ENCODE results near the gene ASPM.

ASPM gene

GRCh38 chr1:197124376-197124775 lies 22.1 kb downstream of the ASPM start:
- Histone ChIP-seq H3K36me3 (ENCODE audit: low read depth) (peaks cover 94% of the 10 kb centered on the region), H3K4me1 (ENCODE audit: insufficient read depth, poor library complexity, severe bottlenecking) (no peaks in the 10 kb centered on the region), H3K9me3 (ENCODE audit: severe bottlenecking) (no peaks in the 10 kb centered on the region), H3K27ac (ENCODE audit: poor library complexity, severe bottlenecking) (no peak overlapping the region), H3K27me3 (ENCODE audit: insufficient read depth, poor library complexity, severe bottlenecking) (no peaks in the 10 kb centered on the region), H3K4me3 (ENCODE audit: severe bottlenecking) (no peak overlapping the region)
- DNase-seq (ENCODE audit: low spot score) (no peak), ATAC-seq (ENCODE audit: low read depth) (no peak)
- TF ChIP-seq, protein P1, sequence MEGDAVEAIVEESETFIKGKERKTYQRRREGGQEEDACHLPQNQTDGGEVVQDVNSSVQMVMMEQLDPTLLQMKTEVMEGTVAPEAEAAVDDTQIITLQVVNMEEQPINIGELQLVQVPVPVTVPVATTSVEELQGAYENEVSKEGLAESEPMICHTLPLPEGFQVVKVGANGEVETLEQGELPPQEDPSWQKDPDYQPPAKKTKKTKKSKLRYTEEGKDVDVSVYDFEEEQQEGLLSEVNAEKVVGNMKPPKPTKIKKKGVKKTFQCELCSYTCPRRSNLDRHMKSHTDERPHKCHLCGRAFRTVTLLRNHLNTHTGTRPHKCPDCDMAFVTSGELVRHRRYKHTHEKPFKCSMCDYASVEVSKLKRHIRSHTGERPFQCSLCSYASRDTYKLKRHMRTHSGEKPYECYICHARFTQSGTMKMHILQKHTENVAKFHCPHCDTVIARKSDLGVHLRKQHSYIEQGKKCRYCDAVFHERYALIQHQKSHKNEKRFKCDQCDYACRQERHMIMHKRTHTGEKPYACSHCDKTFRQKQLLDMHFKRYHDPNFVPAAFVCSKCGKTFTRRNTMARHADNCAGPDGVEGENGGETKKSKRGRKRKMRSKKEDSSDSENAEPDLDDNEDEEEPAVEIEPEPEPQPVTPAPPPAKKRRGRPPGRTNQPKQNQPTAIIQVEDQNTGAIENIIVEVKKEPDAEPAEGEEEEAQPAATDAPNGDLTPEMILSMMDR (IDR thresholded peaks at IDR 0.05; ENCODE audit: poor library complexity, severe bottlenecking) = no peak

DNA sequence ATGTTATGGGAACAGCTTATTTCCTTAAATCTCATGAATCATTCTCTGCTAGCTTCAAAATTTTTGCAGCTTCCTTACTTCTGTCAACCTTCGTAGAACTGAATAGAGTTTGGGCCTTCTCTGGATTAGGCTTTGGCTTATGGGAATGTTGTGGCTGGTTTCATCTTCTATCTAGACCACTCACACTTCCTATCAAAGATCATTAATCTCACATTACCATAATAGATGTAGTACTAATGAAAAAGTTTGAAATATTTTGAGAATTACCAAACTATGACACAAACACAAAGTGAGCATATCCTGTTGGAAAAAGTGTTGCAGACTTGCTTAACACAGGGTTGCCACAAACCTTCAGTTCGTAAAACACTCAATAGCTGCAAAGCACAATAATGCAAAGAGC lies 30.3 kb downstream of the ASPM start:
- Histone ChIP-seq H3K4me3 (ENCODE audit: severe bottlenecking) (no peak overlapping the region), H3K36me3 (ENCODE audit: low read depth) (peaks cover 80% of the 10 kb centered on the region), H3K27me3 (ENCODE audit: insufficient read depth, poor library complexity, severe bottlenecking) (no peaks in the 10 kb centered on the region), H3K9me3 (ENCODE audit: severe bottlenecking) (no peaks in the 10 kb centered on the region), H3K27ac (ENCODE audit: poor library complexity, severe bottlenecking) (no peak overlapping the region), H3K4me1 (ENCODE audit: insufficient read depth, poor library complexity, severe bottlenecking) (no peaks in the 10 kb centered on the region)
- ATAC-seq (ENCODE audit: low read depth) = no peak
- TF ChIP-seq, protein P1 (IDR thresholded peaks at IDR 0.05; ENCODE audit: poor library complexity, severe bottlenecking) = no peak
- no peak for DNase-seq (ENCODE audit: low spot score)

DNA sequence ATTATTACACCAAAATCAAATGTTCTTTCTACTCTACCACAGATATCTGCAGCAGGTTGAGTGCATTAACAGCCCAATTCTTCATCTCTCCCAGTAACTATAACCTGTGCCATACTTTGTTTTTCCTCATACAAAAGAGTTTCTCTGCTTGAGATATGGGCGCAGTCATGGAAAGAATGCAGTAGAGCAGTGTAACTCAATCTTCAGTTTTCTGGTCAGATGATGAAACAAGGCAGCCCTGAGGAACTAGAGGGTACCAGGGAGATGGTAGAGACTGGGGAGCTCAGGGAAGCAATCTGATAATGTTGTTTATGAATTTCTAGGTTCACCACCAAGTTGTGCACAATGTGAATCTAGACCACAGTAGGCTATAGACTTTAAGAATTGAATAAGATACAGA lies 39.6 kb downstream of the ASPM start:
- H3K9me3 ChIP-seq (ENCODE audit: severe bottlenecking) = no peaks in the 10 kb centered on the region
- TF ChIP-seq, protein P1 (IDR thresholded peaks at IDR 0.05; ENCODE audit: poor library complexity, severe bottlenecking) = no peak
- ATAC-seq (ENCODE audit: low read depth) (no peak), DNase-seq (ENCODE audit: low spot score) (no peak)
- no peak overlapping the region for H3K4me3 ChIP-seq (ENCODE audit: severe bottlenecking)
- peaks cover 72% of the 10 kb centered on the region for H3K36me3 ChIP-seq (ENCODE audit: low read depth)
- no peak overlapping the region for H3K27ac ChIP-seq (ENCODE audit: poor library complexity, severe bottlenecking)
- no peaks in the 10 kb centered on the region for H3K4me1 ChIP-seq (ENCODE audit: insufficient read depth, poor library complexity, severe bottlenecking)
- H3K27me3 ChIP-seq (ENCODE audit: insufficient read depth, poor library complexity, severe bottlenecking) = no peaks in the 10 kb centered on the region

- no peak overlapping the region for H3K4me3 ChIP-seq (ENCODE audit: severe bottlenecking)
- ATAC-seq (ENCODE audit: low read depth) (no peak), DNase-seq (ENCODE audit: low spot score) (no peak)
- peaks cover 59% of the 10 kb centered on the region for H3K36me3 ChIP-seq (ENCODE audit: low read depth)
- TF ChIP-seq, protein P1 (IDR thresholded peaks at IDR 0.05; ENCODE audit: poor library complexity, severe bottlenecking) = no peak
- no peaks in the 10 kb centered on the region for H3K4me1 ChIP-seq (ENCODE audit: insufficient read depth, poor library complexity, severe bottlenecking)
- H3K27ac ChIP-seq (ENCODE audit: poor library complexity, severe bottlenecking) = no peak overlapping the region
- H3K27me3 ChIP-seq (ENCODE audit: insufficient read depth, poor library complexity, severe bottlenecking) = no peaks in the 10 kb centered on the region
- no peaks in the 10 kb centered on the region for H3K9me3 ChIP-seq (ENCODE audit: severe bottlenecking)
These were observed 43.2 kb downstream of the ASPM start for GRCh38 chr1:197103300-197103699.

- Histone ChIP-seq H3K27me3 (ENCODE audit: insufficient read depth, poor library complexity, severe bottlenecking) (no peaks in the 10 kb centered on the region), H3K36me3 (ENCODE audit: low read depth) (peaks cover 55% of the 10 kb centered on the region), H3K4me3 (ENCODE audit: severe bottlenecking) (no peak overlapping the region), H3K27ac (ENCODE audit: poor library complexity, severe bottlenecking) (no peak overlapping the region), H3K4me1 (ENCODE audit: insufficient read depth, poor library complexity, severe bottlenecking) (no peaks in the 10 kb centered on the region), H3K9me3 (ENCODE audit: severe bottlenecking) (no peaks in the 10 kb centered on the region)
- TF ChIP-seq, protein P1 (IDR thresholded peaks at IDR 0.05; ENCODE audit: poor library complexity, severe bottlenecking) = no peak
- no peak for DNase-seq (ENCODE audit: low spot score)
- ATAC-seq (ENCODE audit: low read depth) = no peak
These were observed 44.5 kb downstream of the ASPM start for GRCh38 chr1:197101978-197102377.
